GM23248 (cell line): ENCODE data around the gene RIMKLA.

Experiments used
- EZH2 ChIP-seq: fragments of 200-600 bp; sonication (generic); IDR thresholded peaks from 2 replicates; pipeline ENCODE4 v1.6.1; 2018; ENCODE audit warnings: antibody characterized with exemption, mild to moderate bottlenecking; ENCODE audit not compliant: insufficient read depth, poor library complexity, severe bottlenecking
- EZH2phosphoT487 ChIP-seq: fragments of 200-600 bp; sonication (generic); IDR thresholded peaks from 2 replicates; pipeline ENCODE4 v1.6.1; 2018; ENCODE audit warnings: antibody characterized with exemption, moderate library complexity, mild to moderate bottlenecking, low read depth; ENCODE audit not compliant: insufficient read depth

DNA sequence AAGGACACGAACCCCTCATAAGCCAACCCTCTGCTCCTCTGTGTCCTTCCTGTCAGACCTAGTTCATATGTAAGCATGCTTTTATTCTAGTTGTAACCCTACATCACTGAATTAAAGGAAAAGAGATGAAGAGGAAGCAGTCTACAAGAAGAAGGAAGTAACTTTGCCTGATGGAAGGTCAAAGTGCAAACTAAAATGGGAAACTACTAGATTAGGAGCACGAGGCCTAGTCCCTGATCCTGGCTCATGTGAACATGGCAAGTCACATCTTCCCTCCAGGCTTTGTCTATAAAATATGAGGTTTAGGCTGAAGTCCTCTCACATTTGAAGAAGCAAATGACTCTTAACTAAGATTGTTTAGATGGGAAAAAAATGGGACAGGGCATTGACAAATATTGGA lies 62.1 kb downstream of the RIMKLA start:
- TF ChIP-seq EZH2 (no peak), EZH2phosphoT487 (no peak)
